ENCODE measurements around the gene HDAC3.

The HDAC3 gene

DNA sequence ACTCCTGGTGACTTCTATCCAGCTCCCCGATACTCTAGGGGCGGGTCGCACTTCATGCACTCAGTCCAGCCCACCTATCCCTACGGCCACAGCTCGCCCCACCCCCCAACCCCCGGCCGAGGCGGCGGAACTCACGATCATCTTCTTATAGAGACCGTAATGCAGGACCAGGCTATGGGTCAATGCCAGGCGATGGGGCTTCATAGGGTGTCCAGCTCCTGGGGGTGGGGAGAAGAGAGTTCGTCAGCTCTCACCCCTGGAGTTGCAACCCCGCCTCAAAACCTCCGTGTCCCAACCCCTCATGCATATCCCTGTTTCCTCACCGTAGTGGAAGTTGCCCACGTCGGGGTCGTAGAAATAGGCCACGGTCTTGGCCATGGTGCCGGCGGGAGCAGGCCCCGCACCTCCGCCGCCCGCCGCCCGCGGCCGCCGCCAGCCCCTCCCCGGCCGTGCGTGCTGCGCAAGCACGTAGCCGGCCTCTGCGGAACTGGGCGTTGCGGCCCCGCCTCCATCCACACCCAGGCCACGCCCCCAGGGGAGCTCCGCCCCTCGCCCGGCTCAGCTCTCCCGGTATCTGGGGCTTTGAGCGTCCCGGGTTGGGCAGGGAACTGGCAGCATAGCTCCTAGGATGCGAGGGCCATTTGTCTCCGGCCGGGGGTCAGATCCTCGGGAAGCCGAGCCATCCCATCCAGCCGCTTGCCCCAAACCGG is at the start of gene HDAC3, which contains the start of gene RELL2:
Gene HDAC3 (minus strand): TSS at position 437 of the 710 bp plus-strand sequence. CDS start 59 bp downstream, at position 378.
Gene RELL2 (plus strand): TSS at position 585 of the 710 bp plus-strand sequence. CDS start 1,229 bp downstream, outside the sequence.
- DNase-seq (ENCODE audit: low spot score) = peak; percentile 98

- no peak for DNase-seq (ENCODE audit: low spot score)
Observed at GRCh38 chr5:141685591-141685990, 48.9 kb upstream of the HDAC3 start.

DNA sequence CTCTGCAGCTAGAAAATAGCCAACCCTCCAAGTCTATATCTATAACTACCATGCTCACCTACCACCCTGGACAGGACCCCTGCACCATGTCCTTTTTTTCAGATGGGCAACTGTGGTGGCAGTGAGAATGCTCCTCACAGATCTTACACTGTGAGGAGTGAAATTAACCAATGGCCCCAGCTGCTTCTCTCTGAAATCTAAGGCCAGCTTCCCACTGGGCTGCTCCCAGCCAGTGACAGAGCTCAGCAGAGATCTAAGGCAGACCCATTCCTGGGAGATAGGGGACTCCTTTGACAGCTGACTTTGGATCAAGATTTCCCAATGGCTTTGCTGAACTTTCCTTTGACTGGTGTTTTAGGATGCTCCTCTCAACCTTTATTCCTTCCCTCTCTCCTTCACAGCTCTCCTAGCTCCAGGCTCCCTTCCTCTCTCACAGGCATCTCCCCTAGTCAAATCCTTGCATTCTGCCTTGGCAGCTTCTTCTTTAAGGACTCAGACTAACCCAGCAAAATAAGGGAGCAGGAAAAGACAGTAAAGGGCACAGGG is 47.0 kb upstream of the HDAC3 start:
- DNase-seq (ENCODE audit: low spot score) = no peak

DNA sequence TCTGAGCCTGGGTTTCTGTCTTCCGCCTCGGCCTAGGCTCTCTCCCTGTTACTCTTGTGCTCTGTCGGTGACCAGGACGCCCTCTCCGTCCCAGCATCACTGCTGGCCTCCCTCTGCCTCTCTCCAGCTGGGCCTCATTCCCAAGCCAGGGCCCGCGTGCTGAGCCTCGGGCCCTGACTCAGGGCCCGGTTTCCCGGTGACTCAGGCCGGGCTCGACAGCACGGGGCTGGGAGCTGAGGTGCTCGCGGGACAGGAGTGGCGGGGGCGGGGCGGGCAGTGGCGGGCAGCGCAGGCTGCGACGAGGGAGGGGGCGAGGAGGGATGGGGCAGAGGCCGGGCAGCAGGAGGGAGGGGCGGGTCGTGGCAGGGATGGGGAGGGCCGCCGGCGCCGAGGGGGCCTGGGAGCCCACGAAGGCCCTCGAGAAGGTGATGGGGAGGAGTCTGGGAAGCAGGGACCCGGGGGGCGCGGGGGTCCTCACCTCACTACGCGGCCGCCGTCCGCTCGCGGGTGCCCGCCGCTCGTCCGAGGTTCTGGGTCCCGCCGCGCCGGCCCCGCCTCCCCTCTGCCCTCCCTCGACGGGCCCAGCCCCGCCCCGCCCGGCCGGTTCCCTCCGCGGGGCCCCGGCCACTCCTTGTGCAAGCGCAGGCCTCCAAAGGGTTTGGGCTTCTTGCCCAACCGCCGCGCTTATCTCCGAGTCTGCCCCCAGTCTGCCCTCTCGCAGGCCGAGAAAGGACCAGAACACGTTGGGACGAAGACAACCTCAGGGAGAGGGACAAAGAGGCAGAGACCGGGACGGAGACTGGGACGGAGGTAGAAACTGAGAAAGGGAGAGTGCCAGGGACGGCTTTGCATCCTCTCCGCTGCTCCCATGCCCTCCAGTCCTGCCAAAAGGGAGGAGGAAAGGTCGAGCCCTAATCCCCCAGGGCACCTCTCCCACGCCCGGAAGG is 45.3 kb upstream of the HDAC3 start, which contains the start of gene ARAP3:
Gene ARAP3 (minus strand): TSS at position 536 of the 947 bp plus-strand sequence. CDS start 1,744 bp downstream, outside the sequence.
- DNase-seq (ENCODE audit: low spot score) = peak; percentile 80

DNA sequence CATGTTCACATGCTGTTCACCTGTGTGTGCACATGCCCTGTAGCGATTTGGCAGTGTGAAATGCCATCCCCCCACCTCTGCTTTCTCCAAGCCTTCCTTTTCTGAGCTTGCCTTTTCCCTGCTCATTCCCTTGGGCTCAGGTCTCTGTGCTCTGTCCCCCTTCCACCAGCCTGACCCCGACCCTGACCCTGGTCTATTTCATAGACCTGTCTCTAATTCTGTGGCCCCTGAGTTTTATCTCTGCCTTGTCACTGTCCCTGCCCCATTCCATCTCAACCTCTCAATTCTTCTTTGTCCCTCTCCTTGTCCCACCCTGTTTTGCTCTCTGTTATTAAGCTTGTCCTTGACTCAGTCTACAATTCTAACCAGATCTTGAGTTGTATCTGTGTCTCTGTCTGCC is 44.6 kb upstream of the HDAC3 start:
- DNase-seq (ENCODE audit: low spot score) = no peak

DNA sequence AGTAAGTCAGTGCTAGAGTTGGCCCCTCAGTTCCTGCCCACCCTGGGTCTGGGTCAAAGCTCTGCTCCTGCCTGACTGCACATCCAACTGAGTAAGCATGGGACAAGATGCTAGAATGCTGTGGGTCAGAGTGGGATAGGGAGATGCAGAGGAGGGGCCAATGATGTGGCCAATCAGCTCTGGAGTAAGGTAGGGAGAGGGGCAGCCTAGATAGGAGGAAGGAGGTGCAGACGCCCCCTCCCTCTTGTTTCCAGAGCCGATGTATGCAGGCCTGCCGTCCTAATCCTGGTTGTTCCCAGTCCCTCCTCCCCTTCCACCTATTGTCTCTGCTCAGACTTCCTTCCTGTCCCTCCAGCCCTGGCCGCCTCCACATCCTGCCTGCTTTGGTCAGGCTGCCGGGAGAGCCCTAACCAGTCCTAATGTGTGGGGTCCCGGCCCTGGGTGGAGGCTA is 44.1 kb upstream of the HDAC3 start:
- DNase-seq (ENCODE audit: low spot score) = peak; percentile 85

DNA sequence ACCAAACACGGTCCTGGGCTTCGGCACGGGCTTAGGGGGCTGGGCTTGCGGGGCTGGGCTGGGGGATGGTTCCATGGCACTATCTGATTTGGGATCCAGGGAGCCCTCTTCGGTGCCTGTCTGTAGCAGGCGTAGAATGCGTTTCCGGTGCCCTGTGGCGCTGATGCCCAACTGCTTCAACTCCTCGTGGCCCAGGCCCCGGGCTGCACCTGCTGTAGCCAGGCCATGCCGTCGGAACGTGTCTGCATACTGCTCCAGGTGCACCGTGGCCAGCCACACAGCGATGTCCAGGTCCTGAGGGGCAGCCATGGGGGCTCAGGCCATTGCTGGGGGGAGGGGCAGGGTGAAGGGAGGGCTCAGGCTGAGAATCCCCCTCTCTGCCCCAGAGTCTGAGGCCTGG is 43.5 kb upstream of the HDAC3 start:
- DNase-seq (ENCODE audit: low spot score) = no peak

- DNase-seq (ENCODE audit: low spot score) = peak; percentile 45
Observed at GRCh38 chr5:141677415-141677814, 40.8 kb upstream of the HDAC3 start.

DNA sequence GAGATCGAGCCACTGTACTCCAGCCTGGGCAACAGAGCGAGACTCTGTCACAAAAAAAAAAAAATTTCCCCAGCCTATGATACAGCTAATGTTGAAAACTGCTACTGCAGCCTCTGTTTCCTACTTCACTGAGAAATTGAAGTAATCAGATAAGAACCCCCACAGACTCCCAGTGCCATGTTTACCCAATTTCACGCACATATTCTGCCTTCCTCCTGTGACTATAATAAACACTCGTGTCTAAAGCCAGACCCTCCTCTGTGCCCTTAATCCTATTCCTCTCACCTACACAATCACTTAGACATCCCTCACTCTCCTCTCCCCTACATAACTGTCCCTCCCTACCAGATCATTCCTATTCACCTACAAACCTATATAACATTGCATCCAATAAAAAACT is 39.0 kb upstream of the HDAC3 start:
- no peak for DNase-seq (ENCODE audit: low spot score)

DNA sequence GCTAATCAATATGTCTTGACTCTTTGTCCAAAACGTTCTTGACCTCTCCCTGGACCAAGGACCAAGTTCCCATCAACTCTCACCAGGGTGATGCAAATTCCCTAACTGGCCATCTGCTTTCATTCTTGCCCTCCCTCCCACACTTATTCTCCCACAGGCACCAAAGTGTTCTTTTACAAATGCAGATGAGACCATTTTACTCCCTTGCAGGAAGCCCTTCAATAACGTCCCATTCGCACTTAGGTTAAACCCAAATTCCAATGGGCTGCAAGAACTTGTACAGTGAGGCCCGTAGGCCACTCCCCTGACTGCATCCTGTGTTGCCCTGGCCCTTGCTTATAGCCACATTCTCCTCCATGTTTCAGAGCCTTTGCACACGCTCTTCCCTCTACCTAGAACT is 38.1 kb upstream of the HDAC3 start:
- DNase-seq (ENCODE audit: low spot score) = no peak

GRCh38 chr5:141672841-141673813 is 36.5 kb upstream of the HDAC3 start:
- DNase-seq (ENCODE audit: low spot score) = no peak

DNA sequence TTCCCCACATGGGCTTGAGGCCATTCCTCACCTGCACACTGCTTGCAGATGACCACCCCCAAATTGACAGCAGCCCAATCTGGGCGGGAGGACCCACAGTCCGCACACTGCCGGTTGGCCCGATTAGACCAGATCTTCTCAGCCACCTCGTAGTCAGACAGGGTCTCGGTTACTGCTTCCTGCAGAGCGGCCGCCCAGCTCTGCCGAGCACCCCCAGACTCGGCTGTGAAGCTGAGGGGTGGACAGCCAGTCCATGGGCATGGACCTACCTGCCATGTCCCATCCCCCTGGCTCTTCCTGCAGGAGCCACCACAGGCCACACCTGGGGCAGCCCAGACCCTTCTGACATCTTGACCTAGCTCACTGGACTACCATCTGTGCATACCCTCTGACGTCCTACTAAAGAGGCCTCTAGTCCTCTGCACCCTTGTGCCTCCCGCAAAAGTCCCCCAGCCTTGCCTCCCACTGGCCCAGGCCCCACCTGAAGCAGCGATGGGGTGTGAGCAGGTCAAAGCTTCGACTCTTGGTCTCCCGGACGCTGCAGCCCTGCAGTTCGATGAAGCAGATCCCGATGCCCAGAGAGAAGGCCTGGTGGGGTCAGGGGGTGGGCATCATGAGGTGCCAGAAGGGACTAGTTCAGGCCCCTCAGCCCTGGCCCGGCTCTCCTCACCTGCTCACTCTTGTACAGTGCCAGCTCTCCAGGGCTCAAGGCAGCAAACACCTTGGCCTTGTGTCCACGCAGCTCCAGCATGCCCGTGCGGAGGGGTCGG is 35.6 kb upstream of the HDAC3 start:
- DNase-seq (ENCODE audit: low spot score) = no peak

DNA sequence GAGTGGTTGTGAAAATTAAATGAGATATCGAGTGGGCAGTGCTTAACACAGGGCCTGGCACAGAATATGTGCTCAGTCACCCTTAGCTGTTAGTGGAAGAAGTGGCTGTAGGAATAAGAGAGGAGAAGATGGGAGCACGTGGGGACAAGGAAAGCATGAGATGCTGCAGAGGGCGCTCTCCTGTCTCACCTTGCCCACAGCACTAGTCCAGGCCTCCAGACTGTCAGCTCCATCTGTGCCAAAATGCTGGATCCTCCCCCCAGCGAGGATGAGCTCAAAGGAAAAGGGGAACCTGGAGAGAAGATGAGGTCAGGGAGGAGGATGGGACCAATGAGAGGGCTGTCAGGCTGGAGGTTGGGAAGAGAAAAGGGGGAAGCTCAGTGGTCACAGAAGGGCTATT is 32.9 kb upstream of the HDAC3 start:
- DNase-seq (ENCODE audit: low spot score) = no peak

GRCh38 chr5:141668601-141669265 is 32.1 kb upstream of the HDAC3 start:
- DNase-seq (ENCODE audit: low spot score) = no peak

- DNase-seq (ENCODE audit: low spot score) = no peak
Observed at GRCh38 chr5:141665995-141666940, 29.6 kb upstream of the HDAC3 start.

DNA sequence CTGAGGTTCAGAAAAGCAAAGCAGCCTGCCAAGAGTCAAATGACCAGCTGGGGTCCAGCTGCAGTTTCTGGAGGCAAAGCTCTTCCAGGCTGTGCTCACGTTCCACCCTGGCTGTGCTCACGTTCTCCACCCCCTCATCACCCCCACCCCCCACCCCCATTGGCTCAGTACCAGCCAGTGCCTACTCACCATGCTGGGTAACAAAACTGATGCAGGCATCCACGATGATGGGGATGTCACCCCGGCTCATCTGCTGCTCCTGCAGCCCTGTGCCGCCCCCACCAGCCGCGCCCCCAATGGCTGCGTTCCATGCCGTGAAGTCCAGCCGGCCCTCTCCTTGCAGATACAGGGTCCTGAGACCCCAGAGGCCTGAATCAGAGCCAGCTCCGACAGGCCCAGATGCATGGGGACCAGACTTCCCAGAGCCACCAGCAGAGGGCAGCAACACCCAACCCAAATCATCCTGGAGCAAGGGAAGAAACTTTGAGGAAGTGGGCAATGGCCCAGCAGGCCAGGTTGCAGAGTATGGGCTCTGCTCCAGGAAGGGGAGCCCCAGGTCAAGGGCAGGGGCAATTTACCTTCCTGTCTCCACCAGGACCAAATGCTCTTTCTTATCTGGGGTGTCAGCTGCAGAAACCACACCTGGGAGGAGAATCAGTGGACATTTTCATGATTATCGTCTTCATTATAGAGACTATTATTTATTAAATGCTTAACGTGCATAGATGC is 28.2 kb upstream of the HDAC3 start:
- peak; percentile 88 for DNase-seq (ENCODE audit: low spot score)

DNA sequence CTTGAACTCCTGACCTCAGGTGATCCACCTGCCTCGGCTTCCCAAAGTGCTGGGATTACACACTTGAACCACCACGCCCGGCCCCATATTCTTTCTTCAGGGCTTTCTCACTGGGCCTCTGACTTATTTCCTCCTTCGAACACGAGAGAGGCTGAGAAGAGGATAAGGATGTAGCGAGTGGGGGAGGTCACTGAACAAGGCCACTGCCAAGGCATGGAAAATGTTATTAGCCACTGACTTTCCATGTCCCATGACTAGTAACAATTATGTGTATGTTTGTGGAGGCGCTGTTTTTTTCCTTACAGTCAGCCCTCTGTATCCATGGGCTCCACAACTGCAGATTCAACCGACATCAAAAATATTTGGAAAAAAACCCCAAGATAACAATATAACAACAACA is 26.9 kb upstream of the HDAC3 start:
- DNase-seq (ENCODE audit: low spot score) = no peak

GRCh38 chr5:141662028-141662427 is 25.4 kb upstream of the HDAC3 start:
- DNase-seq (ENCODE audit: low spot score) = no peak
